A673 (cell line): ENCODE measurements around the gene PLXNA1. TPM values are rescaled to one million over a fixed set of nuclear protein-coding genes. Genes with fewer than 3 reads are reported as not detected.

Experiments
- BruUV-seq: library from RNA; stranded (reverse); fragments of 400-500 nt; replicated peaks from 2 replicates; lab custom pipeline; 2021; lab: Mats Ljungman, UMichigan
- CTCF ChIA-PET: fragments of 300-600 bp; sonication (Branson Sonifier 250); formaldehyde crosslinking; loops from one replicate; lab custom pipeline; 2022; ENCODE audit warnings: antibody characterized with exemption; lab: Charles Lee
- POLR2A ChIA-PET: fragments of 300-600 bp; sonication (Branson Sonifier 250); formaldehyde crosslinking; loops from one replicate; lab custom pipeline; 2022; ENCODE audit warnings: antibody characterized with exemption; ENCODE audit not compliant: low non-redundant PET; lab: Charles Lee
- DNase-seq: peaks from one replicate; pipeline ENCODE4 v3.0.0-alpha.2; 2015; ENCODE audit warnings: low spot score
- H3K27ac ChIP-seq: fragments of 200-600 bp; sonication (generic); 2 replicates; pipeline ENCODE4 v1.5.1; 2016; ENCODE audit warnings: mixed run types, low read depth, mild to moderate bottlenecking, mixed read lengths, antibody characterized with exemption, low read length; ENCODE audit not compliant: poor library complexity, severe bottlenecking
- H3K27me3 ChIP-seq: fragments of 200-600 bp; sonication (generic); replicated peaks from 2 replicates; pipeline ENCODE4 v1.6.1; 2017; ENCODE audit warnings: mixed run types, low read depth, mild to moderate bottlenecking, mixed read lengths, antibody characterized with exemption, low read length; ENCODE audit not compliant: insufficient read depth, poor library complexity
- H3K36me3 ChIP-seq: fragments of 200-600 bp; sonication (generic); 2 replicates; pipeline ENCODE4 v1.6.1; 2016; ENCODE audit warnings: mixed run types, mild to moderate bottlenecking, mixed read lengths, antibody characterized with exemption, low read length; ENCODE audit not compliant: insufficient read depth, poor library complexity, severe bottlenecking
- H3K4me1 ChIP-seq: fragments of 200-600 bp; sonication (generic); 2 replicates; pipeline ENCODE4 v1.6.1; 2017; ENCODE audit warnings: mixed run types, mild to moderate bottlenecking, mixed read lengths, antibody characterized with exemption, low read length; ENCODE audit not compliant: insufficient read depth, poor library complexity, severe bottlenecking
- H3K4me3 ChIP-seq: fragments of 200-600 bp; sonication (generic); 2 replicates; pipeline ENCODE4 v1.5.1; 2016; ENCODE audit warnings: low read depth, mixed run types, mild to moderate bottlenecking, mixed read lengths, low read length; ENCODE audit not compliant: poor library complexity, severe bottlenecking
- H3K9me3 ChIP-seq: fragments of 200-600 bp; sonication (generic); 2 replicates; pipeline ENCODE4 v1.6.1; 2016; ENCODE audit warnings: mixed run types, low read depth, mild to moderate bottlenecking, mixed read lengths, antibody characterized with exemption, low read length; ENCODE audit not compliant: poor library complexity, severe bottlenecking
- EZH2 ChIP-seq: fragments of 200-600 bp; sonication (generic); IDR thresholded peaks from 2 replicates; pipeline ENCODE4 v1.6.1; 2017; ENCODE audit warnings: borderline replicate concordance, low read depth, mild to moderate bottlenecking, mixed read lengths, antibody characterized with exemption, low read length; ENCODE audit not compliant: poor library complexity, severe bottlenecking
- intact Hi-C: fragments of 100-400 bp; cut with micrococcal nuclease; formaldehyde crosslinking; loops from one replicate; pipeline ENCODE4 v1.10.0; 2022; ENCODE audit not compliant: unreplicated experiment
- total RNA-seq: library from RNA; stranded (reverse); gene quantifications from 2 replicates; pipeline ENCODE4 v1.2.3, GENCODE V29; 2021
- TF ChIP-seq, protein P1 (sequence below): fragments of 300-800, 200-600 bp; sonication (generic); conservative IDR thresholded peaks from 2 replicates; pipeline ENCODE4 v1.5.1; 2017; ENCODE audit warnings: low read depth, mild to moderate bottlenecking, antibody characterized with exemption, low read length, moderate library complexity, mixed read lengths

Gene PLXNA1
- total RNA-seq, 1 experiment from 2014 or later: 33.6 TPM

- Histone ChIP-seq H3K9me3 (no peaks in the 10 kb centered on the region), H3K4me3 (no peak overlapping the region), H3K27me3 (no peaks in the 10 kb centered on the region), H3K36me3 (no peaks in the 10 kb centered on the region), H3K4me1 (no peaks in the 10 kb centered on the region), H3K27ac (no peak overlapping the region)
- no TSS peak for BruUV-seq
- TF ChIP-seq, protein P1, sequence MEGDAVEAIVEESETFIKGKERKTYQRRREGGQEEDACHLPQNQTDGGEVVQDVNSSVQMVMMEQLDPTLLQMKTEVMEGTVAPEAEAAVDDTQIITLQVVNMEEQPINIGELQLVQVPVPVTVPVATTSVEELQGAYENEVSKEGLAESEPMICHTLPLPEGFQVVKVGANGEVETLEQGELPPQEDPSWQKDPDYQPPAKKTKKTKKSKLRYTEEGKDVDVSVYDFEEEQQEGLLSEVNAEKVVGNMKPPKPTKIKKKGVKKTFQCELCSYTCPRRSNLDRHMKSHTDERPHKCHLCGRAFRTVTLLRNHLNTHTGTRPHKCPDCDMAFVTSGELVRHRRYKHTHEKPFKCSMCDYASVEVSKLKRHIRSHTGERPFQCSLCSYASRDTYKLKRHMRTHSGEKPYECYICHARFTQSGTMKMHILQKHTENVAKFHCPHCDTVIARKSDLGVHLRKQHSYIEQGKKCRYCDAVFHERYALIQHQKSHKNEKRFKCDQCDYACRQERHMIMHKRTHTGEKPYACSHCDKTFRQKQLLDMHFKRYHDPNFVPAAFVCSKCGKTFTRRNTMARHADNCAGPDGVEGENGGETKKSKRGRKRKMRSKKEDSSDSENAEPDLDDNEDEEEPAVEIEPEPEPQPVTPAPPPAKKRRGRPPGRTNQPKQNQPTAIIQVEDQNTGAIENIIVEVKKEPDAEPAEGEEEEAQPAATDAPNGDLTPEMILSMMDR: no peak
- no peak for TF ChIP-seq EZH2
- DNase-seq: no peak
- ChIA-PET POLR2A (no interaction called here), CTCF (no interaction called here)
- intact Hi-C loops: no loop called here
Observed at GRCh38 chr3:126939733-126940132, 43.2 kb upstream of the PLXNA1 start.

DNA sequence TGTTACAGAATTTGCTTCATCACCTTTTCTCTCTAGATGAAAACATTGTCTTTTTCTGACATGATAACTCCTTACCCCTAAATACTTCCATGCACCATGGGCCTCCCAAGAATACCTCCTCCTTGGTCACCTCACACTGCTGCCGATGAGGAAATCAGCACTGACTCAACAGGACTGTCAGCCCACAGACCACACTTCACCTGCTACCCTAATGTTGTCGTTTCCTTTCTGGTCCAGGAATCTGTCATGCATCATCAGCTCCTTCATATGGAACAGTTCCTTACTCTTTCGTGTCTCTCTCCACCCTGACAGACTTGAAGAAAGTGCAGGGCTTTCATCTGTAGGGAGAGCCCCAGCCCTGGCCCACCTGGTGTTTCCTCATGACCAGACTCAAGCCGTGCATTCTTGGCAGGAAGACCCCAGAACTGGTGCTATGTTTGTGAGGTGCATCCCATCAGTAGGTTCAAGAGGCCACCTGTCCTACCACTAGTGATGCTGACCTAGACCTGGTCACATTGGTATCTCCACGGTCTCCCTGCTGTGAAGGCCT is 41.1 kb upstream of the PLXNA1 start:
- H3K27ac ChIP-seq: no peak overlapping the region
- intact Hi-C loops: no loop called here
- H3K4me1 ChIP-seq: no peaks in the 10 kb centered on the region
- ChIA-PET CTCF (no interaction called here), POLR2A (no interaction called here)
- no peak overlapping the region for H3K4me3 ChIP-seq
- H3K36me3 ChIP-seq: no peaks in the 10 kb centered on the region
- no peaks in the 10 kb centered on the region for H3K27me3 ChIP-seq
- H3K9me3 ChIP-seq: no peaks in the 10 kb centered on the region
- no TSS peak for BruUV-seq
- no peak for DNase-seq
- TF ChIP-seq, protein P1: no peak
- TF ChIP-seq EZH2: no peak

DNA sequence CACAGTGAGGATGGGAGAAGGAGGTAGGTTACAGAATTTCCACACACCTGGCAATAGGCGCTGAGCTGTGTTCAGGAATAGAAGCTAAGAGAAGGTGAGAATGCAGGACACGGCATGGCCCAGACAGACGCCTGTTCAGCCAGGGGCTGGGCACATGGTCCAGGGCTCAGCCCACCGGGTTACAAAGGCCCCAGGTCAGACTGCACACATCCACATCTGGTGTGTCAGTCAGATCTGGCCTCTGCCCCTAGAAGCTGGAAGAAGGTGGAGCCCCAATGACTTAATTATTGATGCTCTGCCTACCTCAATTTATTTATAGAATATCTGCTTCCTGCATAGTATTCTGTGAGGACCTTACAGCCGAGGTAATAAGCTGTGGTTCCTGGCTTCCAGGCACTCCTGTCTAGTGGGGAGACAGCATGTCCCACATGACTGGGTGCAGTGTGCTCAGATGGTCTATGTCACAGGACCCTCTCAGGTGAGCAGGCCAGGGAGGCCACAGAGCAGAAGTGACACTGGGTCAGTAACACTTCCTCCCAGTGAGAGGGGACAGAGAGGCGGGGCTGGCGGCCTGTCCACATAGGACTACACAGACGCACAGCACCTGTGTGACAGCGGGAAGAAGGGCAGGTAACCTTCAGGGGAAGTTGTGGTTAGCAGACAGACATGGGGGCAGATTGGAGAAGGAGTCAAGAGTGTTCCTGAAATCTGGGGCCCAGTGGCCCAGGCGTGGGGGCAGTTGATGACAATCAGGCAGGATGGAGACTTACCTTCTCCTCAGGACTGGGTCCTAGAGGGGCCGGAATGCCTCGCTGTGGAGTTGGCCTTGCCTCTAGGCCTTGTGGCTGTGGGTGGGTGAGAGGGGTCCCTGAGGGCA is 38.6 kb upstream of the PLXNA1 start:
- Histone ChIP-seq H3K9me3 (no peaks in the 10 kb centered on the region), H3K27me3 (no peaks in the 10 kb centered on the region), H3K4me1 (no peaks in the 10 kb centered on the region), H3K27ac (no peak overlapping the region), H3K4me3 (no peak overlapping the region), H3K36me3 (no peaks in the 10 kb centered on the region)
- no TSS peak for BruUV-seq
- CTCF ChIA-PET: no interaction called here
- intact Hi-C loops: no loop called here
- DNase-seq: no peak
- TF ChIP-seq EZH2: no peak
- TF ChIP-seq, protein P1: no peak
- POLR2A ChIA-PET: no interaction called here
